ENCODE measurements around the gene BTBD7.

Gene BTBD7

DNA sequence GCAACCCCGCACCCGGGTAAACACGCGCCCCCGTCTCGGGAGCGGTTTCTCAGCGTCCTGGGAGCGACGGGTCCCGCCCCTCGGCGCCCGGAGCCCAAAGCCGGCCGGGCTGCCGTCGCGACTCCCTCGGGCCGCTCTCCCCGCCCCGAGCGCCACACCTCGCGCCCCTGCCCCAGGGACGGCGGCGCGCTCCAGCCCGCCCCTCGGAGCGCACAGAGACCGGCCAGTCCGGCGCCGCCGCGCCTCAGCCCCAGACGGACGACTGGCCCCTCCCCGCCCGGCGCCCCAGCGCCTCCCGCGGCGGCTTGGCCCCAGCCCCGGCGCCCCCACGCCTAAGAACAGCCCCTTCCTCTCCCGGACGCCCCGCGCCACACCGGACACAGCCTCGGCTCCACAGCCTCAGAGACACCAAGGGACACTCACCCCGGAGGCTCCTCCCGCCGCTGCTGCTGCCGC is 411 bp downstream of the BTBD7 start:
- H3K4me3 ChIP-seq, result peak overlapping the region; percentile 85 to 97

DNA sequence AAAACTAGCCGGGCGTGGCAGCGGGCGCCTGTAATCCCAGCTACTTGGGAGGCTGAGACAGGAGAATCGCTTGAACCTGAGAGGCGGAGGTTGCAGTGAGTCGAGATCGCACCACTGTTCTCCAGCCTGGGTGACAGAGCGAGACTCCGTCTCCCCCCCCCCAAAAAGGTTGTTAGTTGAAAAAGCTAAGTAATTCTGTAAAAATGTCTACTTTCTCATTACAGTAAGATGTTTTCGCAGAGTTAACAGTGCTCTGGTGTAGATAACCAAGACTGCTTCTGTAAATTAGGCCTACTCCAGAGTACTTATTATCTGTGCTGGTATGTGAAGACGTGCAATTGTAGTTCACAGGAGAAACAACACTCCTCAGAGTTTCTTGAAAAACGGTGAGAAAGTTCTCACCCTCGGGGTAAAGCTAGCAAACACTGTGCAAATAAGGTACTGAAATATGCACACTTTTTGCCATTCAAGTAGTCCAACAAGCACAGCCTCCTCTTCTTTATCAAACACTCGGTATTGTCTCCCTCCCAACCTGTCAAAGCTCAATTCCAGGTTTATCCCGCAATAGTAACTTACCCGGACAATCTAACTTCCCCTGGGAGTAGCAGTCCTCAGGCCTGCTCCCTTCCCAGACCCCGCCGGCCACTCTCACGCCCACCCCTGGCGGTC is 974 bp downstream of the BTBD7 start:
- Histone ChIP-seq H3K27me3 (no peaks in the 10 kb centered on the region), H3K27ac (peak overlapping the region; percentile 97), H3K9me3 (no peaks in the 10 kb centered on the region), H3K4me1 (peaks cover 0 to 24% (median 14%) of the 10 kb centered on the region in 4 donors), H3K36me3 (no peaks in the 10 kb centered on the region), H3K4me3 (peak overlapping the region; percentile 85 to 97)
- TF ChIP-seq, protein P1, sequence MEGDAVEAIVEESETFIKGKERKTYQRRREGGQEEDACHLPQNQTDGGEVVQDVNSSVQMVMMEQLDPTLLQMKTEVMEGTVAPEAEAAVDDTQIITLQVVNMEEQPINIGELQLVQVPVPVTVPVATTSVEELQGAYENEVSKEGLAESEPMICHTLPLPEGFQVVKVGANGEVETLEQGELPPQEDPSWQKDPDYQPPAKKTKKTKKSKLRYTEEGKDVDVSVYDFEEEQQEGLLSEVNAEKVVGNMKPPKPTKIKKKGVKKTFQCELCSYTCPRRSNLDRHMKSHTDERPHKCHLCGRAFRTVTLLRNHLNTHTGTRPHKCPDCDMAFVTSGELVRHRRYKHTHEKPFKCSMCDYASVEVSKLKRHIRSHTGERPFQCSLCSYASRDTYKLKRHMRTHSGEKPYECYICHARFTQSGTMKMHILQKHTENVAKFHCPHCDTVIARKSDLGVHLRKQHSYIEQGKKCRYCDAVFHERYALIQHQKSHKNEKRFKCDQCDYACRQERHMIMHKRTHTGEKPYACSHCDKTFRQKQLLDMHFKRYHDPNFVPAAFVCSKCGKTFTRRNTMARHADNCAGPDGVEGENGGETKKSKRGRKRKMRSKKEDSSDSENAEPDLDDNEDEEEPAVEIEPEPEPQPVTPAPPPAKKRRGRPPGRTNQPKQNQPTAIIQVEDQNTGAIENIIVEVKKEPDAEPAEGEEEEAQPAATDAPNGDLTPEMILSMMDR (IDR thresholded peaks at IDR 0.05), result no peak
- DNase-seq, result no peak
- intact Hi-C loops (cut with DNase I; ENCODE audit: low total_unique reads), result loop anchor here (5.0 kb wide), 1 partner anchor 220 kb away; no protein-coding TSS in a partner anchor

More for the DNA sequence above, 411 bp downstream of the BTBD7 start:
- Histone ChIP-seq H3K36me3 (no peaks in the 10 kb centered on the region), H3K9me3 (no peaks in the 10 kb centered on the region), H3K27me3 (no peaks in the 10 kb centered on the region), H3K27ac (peak overlapping the region; percentile 97), H3K4me1 (peaks cover 0 to 24% (median 14%) of the 10 kb centered on the region in 4 donors)
- peak; percentile 33 to 80 for DNase-seq
- TF ChIP-seq, protein P1 (IDR thresholded peaks at IDR 0.05), result no peak
- intact Hi-C loops (cut with DNase I; ENCODE audit: low total_unique reads), result loop anchor here (5.0 kb wide), 1 partner anchor 220 kb away; no protein-coding TSS in a partner anchor

DNA sequence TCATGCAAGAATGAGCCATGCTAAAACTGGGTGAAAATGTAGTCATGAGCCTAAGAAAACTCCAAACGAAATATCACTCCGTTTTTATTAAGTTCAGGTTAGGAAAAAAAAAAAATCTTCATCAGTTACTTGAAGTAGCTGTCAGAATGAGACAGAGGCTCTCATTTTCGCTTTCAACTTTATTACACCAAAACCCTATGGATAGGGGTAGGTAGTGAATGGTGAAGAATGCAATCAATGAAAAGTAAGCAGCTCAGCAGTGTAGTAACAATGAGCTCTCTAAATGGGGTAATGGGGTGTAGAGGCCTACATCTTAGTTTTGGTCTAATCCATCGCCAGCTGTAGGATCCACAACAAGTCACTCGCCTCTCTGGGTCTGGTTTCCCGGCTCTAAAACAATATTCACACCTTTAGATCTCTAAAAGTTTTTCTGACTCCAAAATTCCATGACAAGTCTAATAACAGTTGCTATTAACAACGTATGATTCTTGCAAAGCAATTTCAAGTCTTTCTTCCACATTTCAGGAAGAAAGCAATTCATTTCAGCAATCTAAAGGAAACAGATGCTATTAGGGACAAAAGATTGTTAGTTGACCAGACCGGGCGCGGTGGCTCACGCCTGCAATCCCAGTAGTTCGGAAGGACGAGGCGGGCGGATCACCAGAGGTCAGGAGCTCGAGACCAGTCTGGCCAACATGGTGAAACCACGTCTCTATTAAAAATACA is 1.7 kb downstream of the BTBD7 start:
- Histone ChIP-seq H3K27me3 (no peaks in the 10 kb centered on the region), H3K9me3 (no peaks in the 10 kb centered on the region), H3K36me3 (no peaks in the 10 kb centered on the region), H3K4me3 (peak overlapping the region; percentile 85 to 97), H3K27ac (peak overlapping the region; percentile 97), H3K4me1 (peaks cover 0 to 24% (median 14%) of the 10 kb centered on the region in 4 donors)
- intact Hi-C loops (cut with DNase I; ENCODE audit: low total_unique reads), result loop anchor here (5.0 kb wide), 1 partner anchor 219 kb away; no protein-coding TSS in a partner anchor
- peak in 1 of 2 donors; percentile 28 for DNase-seq
- TF ChIP-seq, protein P1 (IDR thresholded peaks at IDR 0.05), result no peak

DNA sequence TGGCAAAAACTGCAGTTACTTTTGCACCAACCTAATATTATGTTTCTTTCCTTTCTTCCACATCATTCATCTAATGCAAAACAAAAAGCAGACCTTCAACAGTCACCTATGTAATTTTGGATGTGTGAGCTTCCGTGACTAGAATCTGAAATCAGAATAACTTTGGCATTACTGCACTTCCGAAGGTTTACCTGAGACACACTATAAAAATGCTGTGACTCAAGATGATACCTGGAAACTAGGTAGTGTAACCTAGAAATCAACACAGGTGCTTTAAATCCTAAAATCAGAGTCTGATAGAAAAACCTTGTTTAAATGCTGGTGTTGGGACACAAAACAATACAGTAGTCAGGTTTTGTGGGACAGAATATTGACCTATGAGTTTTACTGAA is 2.2 kb downstream of the BTBD7 start:
- TF ChIP-seq, protein P1 (IDR thresholded peaks at IDR 0.05), result no peak
- intact Hi-C loops (cut with DNase I; ENCODE audit: low total_unique reads), result loop anchor here (5.0 kb wide), 1 partner anchor 218 kb away; no protein-coding TSS in a partner anchor
- H3K27ac ChIP-seq, result no peak overlapping the region

DNA sequence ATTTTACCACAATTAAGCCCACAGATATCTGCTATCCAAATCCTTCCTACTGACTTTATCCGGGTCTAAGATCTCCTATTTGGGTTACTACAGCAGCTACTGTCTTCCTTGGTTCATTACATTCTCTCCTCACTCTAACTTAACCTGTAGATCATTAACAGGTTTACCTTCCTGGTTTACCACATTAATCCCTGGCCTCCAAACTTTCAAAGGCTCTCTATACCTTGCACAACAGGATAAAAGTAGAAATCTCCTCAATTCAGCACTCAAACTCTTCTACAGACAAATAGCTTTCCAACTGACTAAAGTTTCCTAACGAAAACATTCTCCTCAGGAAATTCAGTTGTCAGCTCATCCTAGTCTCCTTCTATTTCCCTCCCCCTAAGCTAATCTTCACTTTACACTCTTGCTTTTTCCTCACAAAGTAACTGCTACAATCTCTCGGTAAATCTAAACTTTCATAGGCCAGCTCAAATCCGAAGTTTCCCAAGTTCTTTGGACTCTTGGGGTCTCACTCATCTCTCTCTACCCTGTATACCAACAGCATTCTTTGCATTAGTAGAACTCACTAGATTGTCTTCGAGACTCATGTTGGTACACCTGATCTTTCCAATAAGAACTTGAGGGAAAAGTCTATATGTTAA is 2.7 kb downstream of the BTBD7 start:
- no peaks in the 10 kb centered on the region for H3K36me3 ChIP-seq
- peaks cover 0 to 24% (median 14%) of the 10 kb centered on the region in 4 donors for H3K4me1 ChIP-seq
- no peaks in the 10 kb centered on the region for H3K9me3 ChIP-seq
- TF ChIP-seq, protein P1 (IDR thresholded peaks at IDR 0.05), result no peak
- intact Hi-C loops (cut with DNase I; ENCODE audit: low total_unique reads), result loop anchor here (5.0 kb wide), 1 partner anchor 218 kb away; no protein-coding TSS in a partner anchor
- no peak overlapping the region for H3K4me3 ChIP-seq
- H3K27me3 ChIP-seq, result no peaks in the 10 kb centered on the region
- H3K27ac ChIP-seq, result no peak overlapping the region
- no peak for DNase-seq

More for the DNA sequence above, 2.2 kb downstream of the BTBD7 start:
- H3K4me3 ChIP-seq, result no peak overlapping the region
- peaks cover 0 to 24% (median 14%) of the 10 kb centered on the region in 4 donors for H3K4me1 ChIP-seq
- no peaks in the 10 kb centered on the region for H3K36me3 ChIP-seq
- DNase-seq, result no peak
- no peaks in the 10 kb centered on the region for H3K9me3 ChIP-seq
- H3K27me3 ChIP-seq, result no peaks in the 10 kb centered on the region

Measured in tibial artery (tissue), 4 donors.